Glutamatergic neuron (in vitro differentiated cells): ENCODE data around the gene OR5H14. TPM values are rescaled to one million over a fixed set of nuclear protein-coding genes. Genes with fewer than 3 reads are reported as not detected.

Experiments
- DNase-seq: peaks from one replicate; pipeline ENCODE4 v3.0.0; 2022
- H3K27ac Mint-ChIP-seq: one replicate; pipeline ENCODE4 v1.8.0; 2020; ENCODE audit warnings: mild to moderate bottlenecking, mixed read lengths, inconsistent platforms; ENCODE audit not compliant: unreplicated experiment
- H3K27me3 Mint-ChIP-seq: one replicate; pipeline ENCODE4 v1.8.0; 2020; ENCODE audit warnings: mild to moderate bottlenecking, moderate library complexity, mixed read lengths, inconsistent platforms; ENCODE audit not compliant: unreplicated experiment
- H3K36me3 Mint-ChIP-seq: one replicate; pipeline ENCODE4 v1.8.0; 2020; ENCODE audit warnings: mild to moderate bottlenecking, mixed read lengths, inconsistent platforms; ENCODE audit not compliant: unreplicated experiment
- H3K4me1 Mint-ChIP-seq: one replicate; pipeline ENCODE4 v1.8.0; 2020; ENCODE audit warnings: mild to moderate bottlenecking, low read depth, mixed read lengths, inconsistent platforms; ENCODE audit not compliant: unreplicated experiment
- H3K4me3 Mint-ChIP-seq: one replicate; pipeline ENCODE4 v1.8.0; 2020; ENCODE audit warnings: mild to moderate bottlenecking, mixed read lengths, inconsistent platforms; ENCODE audit not compliant: unreplicated experiment
- H3K9me3 Mint-ChIP-seq: one replicate; pipeline ENCODE4 v1.8.0; 2020; ENCODE audit warnings: mild to moderate bottlenecking, moderate library complexity, mixed read lengths, inconsistent platforms; ENCODE audit not compliant: unreplicated experiment
- total RNA-seq: library from RNA; stranded (reverse); fragmentation: NEBNext Ultra II Directional; extraction: Animal tissue kit (Norgen Biotek cat#: 25700); gene quantifications from one replicate; pipeline ENCODE4 v1.2.1, GENCODE V29; 2021; ENCODE audit not compliant: unreplicated experiment
- TF ChIP-seq, protein P1 (sequence below): fragments of 200-600 bp; sonication (generic); IDR thresholded peaks from one replicate; pipeline ENCODE4 v1.5.0; 2021; ENCODE audit not compliant: partially characterized antibody, unreplicated experiment

The OR5H14 gene
- total RNA-seq, 1 donor from 2014 or later = not detected

GRCh38 chr3:98199020-98199419 is 51.7 kb downstream of the OR5H14 start:
- TF ChIP-seq, protein P1, sequence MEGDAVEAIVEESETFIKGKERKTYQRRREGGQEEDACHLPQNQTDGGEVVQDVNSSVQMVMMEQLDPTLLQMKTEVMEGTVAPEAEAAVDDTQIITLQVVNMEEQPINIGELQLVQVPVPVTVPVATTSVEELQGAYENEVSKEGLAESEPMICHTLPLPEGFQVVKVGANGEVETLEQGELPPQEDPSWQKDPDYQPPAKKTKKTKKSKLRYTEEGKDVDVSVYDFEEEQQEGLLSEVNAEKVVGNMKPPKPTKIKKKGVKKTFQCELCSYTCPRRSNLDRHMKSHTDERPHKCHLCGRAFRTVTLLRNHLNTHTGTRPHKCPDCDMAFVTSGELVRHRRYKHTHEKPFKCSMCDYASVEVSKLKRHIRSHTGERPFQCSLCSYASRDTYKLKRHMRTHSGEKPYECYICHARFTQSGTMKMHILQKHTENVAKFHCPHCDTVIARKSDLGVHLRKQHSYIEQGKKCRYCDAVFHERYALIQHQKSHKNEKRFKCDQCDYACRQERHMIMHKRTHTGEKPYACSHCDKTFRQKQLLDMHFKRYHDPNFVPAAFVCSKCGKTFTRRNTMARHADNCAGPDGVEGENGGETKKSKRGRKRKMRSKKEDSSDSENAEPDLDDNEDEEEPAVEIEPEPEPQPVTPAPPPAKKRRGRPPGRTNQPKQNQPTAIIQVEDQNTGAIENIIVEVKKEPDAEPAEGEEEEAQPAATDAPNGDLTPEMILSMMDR = no peak
- H3K9me3 Mint-ChIP-seq = no peaks in the 10 kb centered on the region
- H3K4me3 Mint-ChIP-seq = no peak overlapping the region
- no peaks in the 10 kb centered on the region for H3K27me3 Mint-ChIP-seq
- H3K27ac Mint-ChIP-seq = no peak overlapping the region
- H3K4me1 Mint-ChIP-seq = no peaks in the 10 kb centered on the region
- H3K36me3 Mint-ChIP-seq = no peaks in the 10 kb centered on the region
- no peak for DNase-seq

Other genes starting within 250 kb of the OR5H14 start
- gene RIOX2, start 175.0 kb upstream of the OR5H14 start, total RNA-seq = 12.3 TPM
- gene GABRR3, start 112.2 kb upstream of the OR5H14 start, total RNA-seq = not detected
- not detected for gene OR5AC2, start 60.3 kb upstream of the OR5H14 start, total RNA-seq
- gene OR5H1, start 16.8 kb upstream of the OR5H14 start, total RNA-seq = not detected
- not detected for gene OR5H15, start 19.2 kb downstream of the OR5H14 start, total RNA-seq
- not detected for gene OR5H6, start 116.8 kb downstream of the OR5H14 start, total RNA-seq
- gene OR5H2, start 135.0 kb downstream of the OR5H14 start, total RNA-seq = not detected
- gene OR5K4, start 206.4 kb downstream of the OR5H14 start, total RNA-seq = not detected
- gene OR5K3, start 243.2 kb downstream of the OR5H14 start, total RNA-seq = not detected